Non-pigmented ciliary epithelial cell (primary cell): Measurements from ENCODE around the gene ELOA2.
"Not testable (repeated sequence)": the region's sequence is repeated elsewhere in the genome, so short reads cannot be mapped to it uniquely, and the experiment has no call there.

Source experiments
- DNase-seq: peaks from one replicate; pipeline ENCODE4 v3.0.0-alpha.2; 2010; ENCODE audit warnings: low read depth

ELOA2 gene

DNA sequence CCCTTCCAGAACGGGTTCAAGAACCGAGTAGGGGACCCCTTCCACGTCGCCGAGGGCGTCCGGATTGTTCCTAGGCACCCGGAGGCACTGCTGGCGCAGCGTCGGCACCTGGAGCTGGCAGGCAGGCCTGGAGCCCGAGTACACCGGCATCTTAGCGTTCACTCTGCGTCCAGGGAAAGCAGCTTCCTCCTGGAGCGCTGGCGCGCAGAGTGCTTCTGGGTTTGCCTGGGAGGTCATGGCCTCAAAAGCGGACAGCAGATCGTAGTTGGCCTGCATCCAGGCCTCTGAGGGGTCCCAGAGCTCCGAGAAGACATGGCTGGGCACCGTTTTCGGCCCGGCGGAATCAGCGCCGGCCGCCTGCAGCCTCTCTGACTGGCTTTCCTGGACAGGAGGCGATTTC lies 12.6 kb downstream of the ELOA2 start:
- not testable (repeated sequence) for DNase-seq

DNA sequence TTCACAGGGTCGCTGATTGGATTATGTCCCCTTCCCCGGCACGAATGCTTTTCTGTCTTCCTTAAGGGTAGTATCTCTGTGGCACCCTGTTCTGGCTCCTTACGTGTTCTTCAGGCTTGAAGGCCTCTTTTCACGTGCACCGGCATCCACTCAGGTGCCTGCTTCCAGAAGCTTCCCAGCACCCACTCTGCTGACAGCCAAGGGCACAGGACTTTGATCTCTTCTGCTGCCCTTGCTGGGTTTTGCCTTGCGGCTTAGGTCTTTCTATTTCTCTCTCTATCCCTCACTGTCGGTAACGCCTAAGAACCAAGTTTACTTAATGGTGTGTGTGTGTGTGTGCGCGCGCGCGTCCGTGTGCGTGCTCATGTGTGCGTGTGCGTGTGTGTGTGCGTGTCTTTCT lies 14.7 kb downstream of the ELOA2 start:
- DNase-seq = not testable (repeated sequence)

DNA sequence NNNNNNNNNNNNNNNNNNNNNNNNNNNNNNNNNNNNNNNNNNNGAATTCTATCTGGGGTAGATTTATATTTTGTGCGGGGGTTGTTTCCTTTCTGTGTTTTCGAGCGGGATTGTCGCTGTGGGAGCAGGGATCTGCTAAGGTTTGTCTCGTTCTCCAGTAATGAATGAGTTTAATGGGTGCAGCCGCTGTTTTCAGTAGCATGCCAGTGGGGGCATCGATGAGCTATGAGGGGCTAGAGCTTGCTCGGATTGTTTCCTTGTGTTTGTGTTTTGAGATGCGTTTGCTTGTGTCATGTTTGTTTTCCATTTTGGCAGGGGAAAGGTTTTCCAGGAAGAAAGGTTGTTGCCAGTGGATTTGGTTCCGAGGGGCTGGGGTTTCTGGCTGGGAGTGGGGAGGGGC lies 15.6 kb downstream of the ELOA2 start:
- DNase-seq = not testable (repeated sequence)
